HG03558 (cell line): Measurements from ENCODE around the gene IL3.

ENCODE experiments used
- ATAC-seq: cut with Tn5 transposase; IDR thresholded peaks from one replicate; pipeline ENCODE4 v1.9.1; 2021; ENCODE audit warnings: moderate number of reproducible peaks; ENCODE audit not compliant: unreplicated experiment; ENCODE audit errors: extremely low read depth

IL3 gene

DNA sequence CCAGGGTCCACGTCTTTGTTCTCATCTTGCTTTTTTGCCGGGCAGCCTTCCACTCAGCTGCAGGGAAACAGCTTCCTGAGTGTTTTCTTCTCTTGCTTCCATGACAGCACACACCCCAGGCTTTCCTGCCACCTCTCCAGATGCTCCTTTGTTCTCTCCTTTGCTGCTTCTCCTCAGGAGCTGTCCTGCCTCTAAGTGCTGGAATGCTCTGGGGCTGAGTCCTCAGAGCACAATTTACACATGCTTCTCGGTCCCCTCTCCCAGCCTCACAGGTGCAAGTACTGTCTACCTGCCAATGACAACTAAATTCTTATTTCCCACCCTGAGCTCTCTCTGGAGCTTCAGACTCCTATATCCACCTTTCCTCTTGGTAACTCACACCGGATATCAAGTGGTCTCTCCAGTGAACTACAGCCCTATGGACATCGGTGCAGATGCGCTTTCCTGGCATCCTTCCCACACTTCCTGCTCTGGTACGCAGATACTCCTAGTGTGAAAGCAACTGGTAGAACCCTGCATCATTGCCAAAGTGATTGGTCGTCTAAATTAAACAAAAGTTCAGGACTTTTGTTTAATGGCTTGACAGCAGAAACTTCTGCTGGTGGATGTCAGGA lies 35.6 kb upstream of the IL3 start:
- no peak for ATAC-seq

DNA sequence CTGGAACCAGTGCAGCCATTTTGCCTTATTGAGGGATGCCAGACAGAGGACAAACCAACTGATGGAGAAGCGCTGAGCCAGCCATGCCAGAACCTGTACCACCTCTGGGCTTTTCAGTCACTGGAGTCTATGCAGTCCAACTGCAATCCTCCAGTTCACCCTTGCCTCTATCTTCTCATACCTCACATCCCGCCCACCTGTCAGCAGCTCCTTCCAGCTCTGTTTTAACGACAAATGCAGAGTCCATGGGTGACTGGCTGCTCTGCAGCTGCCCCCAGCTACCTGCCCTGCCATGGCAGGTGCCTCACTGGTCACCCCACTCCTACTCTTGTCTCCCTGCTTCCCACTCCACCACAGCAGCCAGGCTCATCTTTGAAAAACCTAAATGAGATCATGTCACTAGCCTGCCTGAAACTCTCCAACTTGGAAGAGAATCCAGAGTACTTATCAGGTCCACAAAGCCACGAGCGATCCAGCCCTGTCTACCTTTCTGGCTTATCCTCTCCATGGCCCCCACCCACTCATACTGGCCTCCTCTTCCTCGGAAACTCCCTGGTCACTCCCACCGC lies 35.0 kb upstream of the IL3 start:
- ATAC-seq, result no peak

DNA sequence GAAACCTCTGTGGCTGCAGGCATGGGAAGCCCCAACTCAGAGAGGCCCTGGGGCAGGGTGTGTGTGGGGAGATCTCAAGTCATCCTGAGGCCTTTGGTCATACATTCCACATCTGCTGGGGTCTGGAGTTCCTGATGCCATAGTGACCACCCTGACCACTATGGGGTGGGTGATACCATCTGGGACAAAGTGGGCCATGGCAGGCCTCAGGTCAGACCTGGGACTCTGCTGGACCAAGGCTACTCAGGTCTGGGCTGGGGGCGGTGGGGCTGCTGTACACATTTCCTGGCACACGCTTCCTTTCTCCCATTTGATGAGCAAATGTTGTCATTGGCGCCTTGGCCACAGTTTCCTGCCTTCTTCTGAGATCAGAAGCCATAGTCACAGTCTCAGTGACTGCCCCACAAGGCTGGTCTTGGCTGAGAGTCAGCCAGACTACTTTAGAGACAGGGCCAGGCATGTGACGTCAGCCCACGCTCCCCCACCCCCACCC lies 33.9 kb upstream of the IL3 start:
- no peak for ATAC-seq

DNA sequence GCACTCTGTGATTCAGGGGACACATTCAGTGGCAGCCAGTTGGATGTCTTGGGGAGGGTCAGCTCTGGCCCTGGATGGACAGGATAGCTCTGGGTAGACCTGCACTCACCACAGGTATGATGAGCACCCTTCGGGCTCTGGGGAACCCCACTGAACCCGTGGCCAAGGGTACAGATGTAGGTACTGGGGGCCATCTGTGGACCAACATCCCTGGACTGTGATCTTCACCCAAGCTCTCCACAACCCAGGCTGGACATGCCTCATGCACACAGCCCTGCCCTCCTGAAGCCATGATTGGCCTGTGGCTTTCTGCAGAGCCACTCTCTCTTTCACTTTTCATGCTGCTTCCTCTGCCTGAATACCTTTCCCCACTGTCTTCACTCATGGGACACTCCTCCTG lies 33.4 kb upstream of the IL3 start:
- no peak for ATAC-seq

DNA sequence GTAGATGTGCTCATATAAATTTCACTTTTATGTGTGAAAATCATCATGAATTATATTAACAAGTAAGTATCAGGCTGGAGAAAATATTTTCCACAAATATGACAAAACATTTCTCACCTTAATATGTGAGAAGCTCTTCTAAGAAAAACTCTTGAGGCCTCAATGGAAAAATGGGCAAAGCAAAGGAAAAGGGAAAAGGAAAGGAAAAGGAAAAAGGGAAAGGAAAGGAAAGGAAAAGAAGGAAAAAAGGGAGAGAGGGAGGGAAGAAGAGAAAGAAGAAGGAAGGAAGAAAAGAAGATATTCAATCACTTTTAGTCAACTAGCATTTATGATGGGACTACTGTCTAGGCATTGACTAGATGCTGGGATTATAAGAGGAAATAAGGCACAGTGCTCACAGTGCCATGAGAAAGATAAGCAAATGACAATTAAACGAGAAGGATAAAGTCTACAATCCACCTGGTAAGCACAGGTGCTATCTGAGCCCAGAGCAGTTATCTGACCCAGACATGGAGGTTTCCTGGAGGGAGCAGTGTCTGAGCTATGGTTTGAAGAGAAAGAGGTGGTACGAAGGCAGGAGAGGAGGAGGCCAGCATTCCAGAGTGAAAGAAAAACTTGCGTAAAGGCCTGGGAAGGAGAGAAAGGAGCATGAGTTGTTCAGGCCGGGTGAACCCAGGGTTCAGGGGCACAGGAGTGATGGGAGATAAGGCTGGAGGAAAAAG lies 30.7 kb upstream of the IL3 start:
- no peak for ATAC-seq

DNA sequence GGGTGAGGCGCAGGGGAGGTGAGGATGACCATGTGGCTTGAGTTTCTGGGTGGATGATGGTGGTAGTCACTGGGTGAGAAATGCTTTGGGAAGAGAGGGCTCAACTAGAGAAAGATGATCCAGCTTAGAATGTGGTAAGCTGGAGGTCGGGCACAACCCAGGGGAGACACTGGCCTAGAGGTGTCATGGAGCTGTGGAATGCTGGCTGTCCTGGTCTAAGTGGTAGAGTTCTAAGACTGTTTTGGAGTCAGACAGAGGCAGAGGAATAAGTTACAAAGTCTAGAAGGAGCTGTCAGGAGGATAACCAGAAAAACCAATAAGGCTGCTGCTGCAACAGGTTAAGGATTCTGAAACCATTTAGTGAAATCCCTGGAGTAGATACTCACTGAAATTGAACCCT lies 29.8 kb upstream of the IL3 start:
- ATAC-seq, result no peak

DNA sequence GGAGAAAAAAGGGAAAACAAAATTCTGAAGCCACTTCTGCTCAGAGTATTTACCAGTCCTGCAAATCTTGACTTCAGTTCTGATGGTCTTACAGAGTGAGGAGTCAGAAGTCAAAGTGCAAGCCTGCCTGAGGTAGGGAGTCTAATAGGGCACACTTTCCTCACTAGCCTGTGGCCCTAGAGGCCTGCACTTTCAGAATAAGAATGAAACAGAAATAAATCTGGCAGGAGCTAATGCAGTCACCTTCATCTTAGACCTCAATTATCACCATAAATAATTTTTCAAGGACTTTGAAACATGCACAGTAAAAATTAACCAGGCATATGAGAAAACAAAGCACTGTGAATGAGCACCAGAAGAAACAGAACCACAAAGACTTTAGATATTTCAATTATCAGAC lies 28.3 kb upstream of the IL3 start:
- no peak for ATAC-seq

DNA sequence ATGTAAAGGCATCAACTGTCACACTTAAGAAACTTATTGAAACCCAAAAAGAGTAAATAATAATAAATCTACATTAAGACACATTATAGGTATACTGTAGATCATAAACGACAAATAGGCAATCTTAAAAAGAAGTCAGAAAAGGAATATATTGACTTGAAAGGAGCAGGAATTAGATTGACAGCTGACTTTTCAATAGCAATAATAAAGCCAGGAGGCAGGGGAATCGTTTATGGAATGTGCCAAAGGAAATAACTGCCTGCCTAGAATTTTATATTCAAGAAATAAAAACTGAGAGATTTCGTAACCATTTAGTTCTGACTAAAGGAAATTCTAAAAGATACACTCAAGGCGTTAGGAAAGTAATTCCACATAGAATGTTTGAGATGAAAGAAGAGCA lies 27.3 kb upstream of the IL3 start:
- no peak for ATAC-seq

DNA sequence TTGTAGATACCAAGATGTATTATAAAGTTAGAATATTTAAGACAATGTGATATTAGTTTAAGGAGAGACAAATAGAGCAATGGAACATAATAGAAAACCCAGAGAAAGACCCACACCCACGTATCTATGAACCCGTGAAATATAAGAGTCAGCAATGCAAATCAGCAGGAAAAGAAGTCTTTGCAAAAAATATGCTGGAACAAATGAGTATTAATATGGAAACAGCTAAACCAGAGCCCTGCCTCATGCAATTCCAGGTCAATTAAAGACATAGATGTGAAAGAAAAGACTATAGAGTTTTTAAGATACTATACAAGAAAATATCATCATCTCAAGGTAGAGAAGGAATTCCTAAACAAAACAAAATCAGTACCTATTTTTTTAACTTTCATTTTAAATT lies 23.1 kb upstream of the IL3 start:
- ATAC-seq, result no peak

DNA sequence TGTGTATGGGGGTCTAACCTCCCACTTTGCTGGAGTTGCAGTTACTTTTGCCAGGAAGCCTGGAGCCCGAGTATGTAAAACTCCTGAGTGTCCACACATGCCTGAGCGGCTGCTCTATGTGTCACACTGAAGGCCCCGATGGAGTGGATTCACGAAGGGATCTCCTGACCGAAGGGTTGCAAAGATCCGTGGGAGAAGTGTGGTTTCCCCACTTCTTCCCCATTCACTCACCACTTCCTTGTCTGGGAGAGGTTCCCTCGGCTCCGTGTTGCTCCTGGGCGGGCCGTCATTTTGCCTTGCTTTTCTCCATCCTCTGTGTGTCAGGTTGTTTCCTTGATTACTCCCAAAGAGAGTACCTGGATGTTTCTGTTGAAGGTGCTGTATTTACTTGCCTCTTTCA lies 16.2 kb upstream of the IL3 start:
- ATAC-seq, result no peak

DNA sequence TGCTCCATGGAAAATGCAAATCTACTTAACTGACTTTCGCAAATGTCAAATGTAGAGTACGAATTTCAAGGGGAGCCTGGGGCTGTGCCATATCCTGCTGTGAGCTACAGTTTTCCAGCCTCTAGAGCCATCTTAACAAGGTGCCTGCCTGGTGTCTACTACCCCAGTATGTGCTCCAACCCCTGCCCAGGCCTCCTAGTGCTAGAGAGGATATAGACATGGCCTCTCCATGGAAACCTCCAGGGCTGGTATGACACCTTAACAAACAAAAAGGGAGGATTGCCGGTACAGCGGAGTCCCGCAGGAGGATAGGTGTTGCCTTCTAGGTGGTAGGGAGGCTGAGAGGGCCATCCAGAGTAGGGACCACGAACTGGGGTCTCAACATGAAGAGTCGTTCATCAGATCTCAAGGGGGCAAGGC lies 13.6 kb upstream of the IL3 start:
- no peak for ATAC-seq

DNA sequence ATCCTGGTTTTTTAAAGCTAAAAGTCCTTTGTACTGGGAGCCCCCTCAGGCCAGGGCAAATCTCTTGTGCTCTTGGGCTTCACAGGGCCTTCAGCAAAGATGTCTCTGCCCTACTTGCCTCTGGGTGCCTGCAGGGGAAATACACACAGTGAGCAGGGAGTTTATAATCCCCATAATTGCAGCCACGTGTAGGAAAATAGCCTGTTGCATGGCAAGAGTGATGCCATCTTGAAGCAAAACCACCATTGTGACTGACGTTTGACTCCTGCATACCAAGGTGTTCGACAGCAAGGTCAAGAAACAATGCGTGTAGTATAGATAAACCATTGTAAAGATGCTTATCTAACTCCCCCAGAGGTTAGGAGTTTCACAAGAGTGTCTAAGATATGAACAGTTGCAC lies 11.4 kb upstream of the IL3 start:
- ATAC-seq, result no peak

DNA sequence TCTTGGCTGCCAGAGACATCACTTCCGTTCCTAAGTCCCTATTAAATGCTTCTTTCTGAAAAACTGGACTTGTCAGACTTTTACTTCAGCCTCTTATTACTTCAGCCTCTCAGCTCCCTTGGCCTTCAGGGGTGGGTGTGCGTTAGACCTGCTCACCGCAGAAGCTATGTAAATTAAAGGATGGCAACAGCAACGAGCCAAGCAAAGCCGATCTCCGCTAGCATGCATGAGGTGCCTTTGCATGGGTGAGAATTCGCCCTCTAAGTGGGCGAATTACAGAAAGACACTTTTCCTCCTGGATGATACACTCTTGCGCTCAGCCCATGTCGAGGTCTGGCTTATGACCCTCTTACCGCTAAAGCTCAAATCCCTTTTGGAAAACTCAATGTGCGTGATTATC lies 10.9 kb upstream of the IL3 start:
- ATAC-seq, result no peak

DNA sequence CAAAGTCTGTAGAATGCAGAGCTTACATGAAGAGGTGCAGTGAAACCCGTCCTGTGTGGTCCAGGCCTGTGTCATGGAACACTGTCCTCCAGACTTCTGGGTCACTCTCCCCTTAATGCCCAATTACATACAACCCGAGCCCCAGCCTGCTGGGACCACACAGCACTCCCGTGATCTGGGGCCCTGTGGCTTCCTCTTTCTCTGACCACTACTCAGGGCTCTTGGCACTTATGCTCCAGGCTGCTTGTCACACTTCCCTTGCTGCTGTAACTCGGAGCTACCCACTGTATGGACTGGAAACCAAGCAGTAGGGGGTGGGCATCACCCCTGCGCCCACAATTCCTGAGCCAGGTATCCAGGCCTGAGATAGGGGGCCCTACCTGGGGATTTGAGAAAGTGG lies 10.3 kb upstream of the IL3 start:
- ATAC-seq, result no peak

DNA sequence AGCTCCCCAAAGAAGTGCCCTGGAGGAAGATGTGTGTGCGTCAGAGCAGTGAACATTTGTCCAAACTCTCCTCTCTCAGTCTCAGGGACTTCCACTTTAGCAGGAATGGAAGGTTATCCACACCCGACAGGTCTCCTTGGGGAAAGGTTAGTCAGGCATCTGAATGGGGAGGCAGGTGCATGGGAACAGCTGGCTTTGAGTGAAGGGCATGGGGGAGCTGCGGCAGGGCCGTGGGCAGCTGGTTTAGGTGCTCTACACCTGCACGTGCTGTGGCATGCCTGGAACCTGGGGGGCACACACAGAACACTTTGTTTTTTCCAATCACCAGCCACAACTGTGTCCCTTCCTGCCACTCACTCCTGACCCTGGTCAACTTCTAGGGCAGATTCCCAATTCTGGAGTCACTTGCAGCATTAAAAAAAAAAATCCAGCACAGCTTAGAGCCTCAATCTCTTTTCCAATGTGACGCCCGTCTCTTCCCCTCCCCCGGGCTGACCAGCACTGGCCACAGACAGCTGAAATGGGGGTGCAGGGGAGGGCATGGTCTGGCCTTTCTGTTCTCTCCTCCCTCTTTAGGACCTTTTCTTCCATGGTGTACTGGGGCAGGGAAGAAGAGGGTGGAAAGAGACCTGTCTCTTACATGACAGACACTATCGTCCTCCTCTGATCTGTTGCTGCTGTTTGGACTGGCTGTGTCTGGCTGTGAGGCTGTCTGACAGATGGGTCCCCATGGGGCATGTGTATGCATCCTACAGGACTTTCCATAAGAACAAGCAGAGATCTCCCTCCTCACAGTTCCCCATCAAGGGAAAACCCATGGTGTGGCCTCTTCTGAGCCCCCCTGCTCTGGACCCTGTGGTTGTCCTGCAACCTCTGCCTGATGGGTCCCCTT lies 9.5 kb upstream of the IL3 start:
- ATAC-seq, result no peak

DNA sequence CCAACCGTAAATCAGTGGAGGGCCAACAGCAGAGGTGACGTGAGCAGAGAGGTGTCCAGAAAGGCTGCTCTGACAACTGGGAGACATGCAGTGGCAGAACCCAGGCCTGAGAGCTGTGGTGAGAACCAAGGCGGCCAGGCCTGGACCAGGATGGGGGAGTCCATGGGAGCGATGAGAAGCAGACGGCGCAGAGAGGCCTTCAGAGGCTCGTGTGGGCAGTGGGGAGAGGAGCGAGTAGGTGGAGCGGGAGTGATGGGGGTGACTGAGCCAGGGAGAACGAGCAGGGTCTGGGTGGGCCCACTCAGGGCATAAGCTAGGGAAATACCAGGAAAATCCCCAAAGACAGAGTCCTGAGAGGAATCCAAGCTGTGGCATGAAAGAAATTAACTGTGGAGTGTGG lies 7.9 kb upstream of the IL3 start:
- no peak for ATAC-seq

DNA sequence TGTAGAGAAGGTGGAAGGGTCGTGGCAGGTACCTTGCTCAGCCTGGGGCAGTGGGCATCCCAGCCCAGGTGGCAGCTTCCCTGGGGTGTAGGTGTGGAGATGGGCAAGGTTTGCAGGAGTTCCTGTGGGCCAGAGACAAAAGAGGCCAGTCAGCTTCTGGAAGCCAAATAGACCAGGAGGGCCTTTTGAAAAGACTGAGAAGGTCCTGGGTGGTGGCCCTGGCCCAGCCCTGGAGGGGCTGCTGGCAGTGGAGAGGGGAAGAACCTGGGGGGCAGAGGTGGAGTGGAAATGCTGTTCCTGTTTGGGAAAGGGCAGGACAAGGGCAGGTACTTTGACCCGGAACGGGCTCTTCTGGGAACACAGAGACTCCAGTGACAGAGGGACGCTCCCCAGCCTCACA lies 7.0 kb upstream of the IL3 start:
- ATAC-seq, result no peak

DNA sequence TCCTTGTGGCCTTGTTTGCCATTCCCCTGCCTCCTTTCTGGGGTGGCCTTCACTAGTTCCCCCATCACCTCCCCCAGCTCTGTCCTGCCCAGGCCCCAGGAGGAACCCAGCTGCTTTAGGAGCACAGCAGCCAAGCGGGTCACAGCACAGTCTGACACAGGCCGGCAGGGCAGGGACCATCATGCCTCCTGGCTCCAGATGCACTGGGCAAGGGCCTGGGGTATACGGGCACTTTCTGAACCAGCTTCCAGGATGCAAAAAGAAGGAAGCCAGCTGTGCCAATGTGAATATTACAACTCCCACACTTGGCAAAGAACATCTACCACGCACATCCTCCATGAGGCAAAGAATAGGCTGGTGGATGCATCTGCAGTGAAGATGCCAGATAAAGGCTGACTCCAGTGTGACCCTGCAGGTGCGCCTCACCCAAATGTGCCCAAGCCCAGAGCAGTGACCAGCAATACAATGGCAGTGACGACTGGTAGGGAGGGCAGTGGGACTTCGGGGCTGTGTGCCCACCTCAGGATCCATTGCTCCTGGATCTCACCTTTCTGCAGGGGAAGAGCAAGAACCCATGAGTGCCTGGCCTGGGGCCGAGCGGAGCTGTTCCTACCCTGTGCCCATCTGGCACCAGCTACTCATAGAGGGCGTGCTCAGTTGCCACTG lies 6.3 kb upstream of the IL3 start:
- ATAC-seq, result no peak

DNA sequence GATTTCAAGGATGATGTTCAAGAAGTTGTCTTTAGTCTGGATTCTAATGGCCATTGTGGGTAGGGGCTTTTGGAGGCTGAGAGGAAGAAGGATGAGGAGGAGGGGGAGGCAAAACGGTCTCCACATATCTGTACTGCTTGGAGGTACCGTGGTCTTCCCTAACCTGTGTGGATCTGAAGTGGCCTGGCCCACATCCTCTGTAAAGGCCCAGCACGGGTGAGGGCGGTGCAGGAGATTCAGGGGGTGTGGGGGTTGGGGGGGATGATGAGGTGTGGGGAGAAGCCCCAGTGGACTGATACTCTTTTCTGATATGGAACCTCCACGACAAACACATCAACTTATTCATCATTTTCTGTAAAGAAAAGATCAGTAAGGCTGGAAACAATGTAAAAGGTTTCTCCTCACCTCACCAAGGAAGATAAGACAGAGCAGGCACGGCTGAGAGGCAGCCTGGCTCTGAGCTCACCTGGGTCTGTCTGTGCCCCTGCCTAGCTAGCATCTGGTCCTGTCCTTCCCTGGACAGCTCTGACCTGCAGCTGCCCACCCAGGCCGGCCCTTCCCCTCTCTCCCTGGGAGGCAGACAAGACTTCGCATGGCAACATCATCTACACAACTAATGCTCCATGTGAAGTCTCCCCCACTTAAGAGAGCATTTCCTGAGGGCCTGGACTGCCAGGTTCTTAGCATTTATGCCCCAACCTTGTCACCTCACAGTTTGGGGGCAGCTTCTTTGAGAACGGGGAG lies 5.6 kb upstream of the IL3 start:
- ATAC-seq, result no peak

DNA sequence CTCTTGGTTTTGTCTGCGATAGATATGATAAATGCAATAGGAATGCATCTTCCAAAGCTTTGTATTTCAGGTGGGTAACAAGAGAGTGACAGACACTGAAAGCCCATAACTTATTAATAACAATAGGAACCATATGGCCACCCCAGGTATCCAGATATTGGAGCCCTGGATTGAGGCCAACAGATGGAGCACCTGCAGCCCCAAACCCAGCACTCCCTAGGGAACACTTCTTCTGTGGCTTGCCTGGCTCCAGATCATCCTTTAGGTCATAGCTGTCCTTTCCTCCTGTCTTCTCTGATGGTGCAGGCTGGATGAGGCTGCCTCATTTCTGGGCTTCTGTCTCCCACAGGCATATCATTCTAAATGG lies 5.0 kb upstream of the IL3 start:
- no peak for ATAC-seq
